SH-SY5Y (cell line): ENCODE measurements around the gene FCRL6.

ENCODE experiments used
- GATA2 ChIP-seq: IDR thresholded peaks from 2 replicates; pipeline ENCODE4 v1.6.1; 2011; ENCODE audit warnings: mild to moderate bottlenecking, low read depth, low read length
- GATA3 ChIP-seq: IDR thresholded peaks from 2 replicates; pipeline ENCODE4 v1.6.1; 2011; ENCODE audit warnings: low read depth, mild to moderate bottlenecking, low read length, moderate library complexity

DNA sequence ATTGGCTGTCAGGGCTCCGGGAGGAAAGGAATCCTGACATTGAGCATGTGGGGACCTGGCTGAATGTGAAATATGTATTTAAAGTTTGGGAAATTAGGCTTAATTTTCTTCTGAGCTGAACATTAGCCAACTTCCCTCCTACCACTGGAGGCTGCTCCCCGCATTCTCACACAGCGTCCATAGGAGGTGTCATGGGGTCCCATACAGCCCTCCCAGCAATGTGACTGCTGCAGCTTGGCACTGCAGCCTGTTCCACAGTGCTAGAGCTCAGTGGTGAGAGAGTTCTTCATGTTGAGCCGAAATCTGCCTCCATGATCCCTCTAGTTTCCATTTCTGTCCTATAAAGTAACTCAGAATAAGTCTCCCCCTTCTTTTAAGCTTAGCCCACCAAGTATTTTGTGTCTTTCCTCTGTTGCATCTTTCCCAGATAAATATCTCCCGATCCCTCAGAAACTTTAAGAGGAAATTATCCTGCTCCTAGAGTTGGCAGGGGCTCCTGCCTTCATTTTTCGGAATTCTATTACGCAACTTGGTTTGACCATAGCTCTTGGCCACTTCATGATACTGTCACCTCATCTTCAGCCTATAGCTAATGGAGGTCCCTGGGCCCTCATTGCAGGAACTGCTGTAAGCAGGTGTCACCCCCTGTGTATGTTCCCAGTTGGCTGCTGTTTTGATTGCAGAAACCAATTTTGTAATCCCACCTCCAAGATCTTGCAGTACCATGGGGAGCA, 2.0 kb downstream of the FCRL6 start:
- TF ChIP-seq GATA3 = no peak
- no peak for TF ChIP-seq GATA2
